ENCODE data around the gene NFE2L3. TPM values are rescaled to one million over a fixed set of nuclear protein-coding genes. Genes with fewer than 3 reads are reported as not detected.
A peak's percentile ranks its signal among the peaks of the same experiment; 100 is the strongest.

The NFE2L3 gene
- total and polyA plus RNA-seq, 9 of the 15 experiments (the other 6 are each of a cell fraction or from before 2014, with no cell fraction given) = 2.9 to 16.9 (median 12.4) TPM

DNA sequence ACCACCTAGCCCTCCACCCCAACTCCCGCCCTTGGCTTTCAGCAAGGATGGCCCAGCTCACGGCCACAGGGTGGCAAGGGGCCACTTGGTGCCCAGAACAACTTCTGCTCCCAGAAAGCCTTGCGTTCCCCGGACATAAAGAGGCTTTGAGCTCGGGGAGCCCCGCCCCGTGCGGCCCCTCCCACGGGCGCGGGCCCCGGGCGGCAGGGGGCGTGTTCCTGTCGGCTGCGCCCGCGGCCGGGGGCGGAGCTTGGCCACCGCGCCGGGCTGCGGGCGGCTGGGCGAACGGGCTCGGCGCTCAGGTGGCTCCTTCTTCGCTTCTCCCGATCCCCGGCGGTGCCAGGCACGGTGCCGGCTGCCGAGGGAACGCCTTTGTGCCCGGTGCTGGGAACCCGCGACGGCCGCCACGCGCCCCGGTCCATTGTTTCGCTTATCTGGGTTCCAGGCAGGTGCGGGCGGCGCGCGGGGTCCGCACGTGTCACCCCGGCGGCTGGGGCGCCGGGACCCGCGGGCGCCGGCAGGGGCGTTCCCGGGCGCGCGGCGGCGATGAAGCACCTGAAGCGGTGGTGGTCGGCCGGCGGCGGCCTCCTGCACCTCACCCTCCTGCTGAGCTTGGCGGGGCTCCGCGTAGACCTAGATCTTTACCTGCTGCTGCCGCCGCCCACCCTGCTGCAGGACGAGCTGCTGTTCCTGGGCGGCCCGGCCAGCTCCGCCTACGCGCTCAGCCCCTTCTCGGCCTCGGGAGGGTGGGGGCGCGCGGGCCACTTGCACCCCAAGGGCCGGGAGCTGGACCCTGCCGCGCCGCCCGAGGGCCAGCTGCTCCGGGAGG, at the start of gene NFE2L3 (continued):
- TF ChIP-seq OTX1 (CRISPR knock-in tag; IDR thresholded peaks at IDR 0.05) (no peak; the same call in 1 of the 2 replicates), TEAD4 (IDR thresholded peaks at IDR 0.05; ENCODE audit: low read length) (no peak), TEAD4 (CRISPR knock-in tag; IDR thresholded peaks at IDR 0.05; ENCODE audit: borderline replicate concordance) (no peak), KDM2B (CRISPR knock-in tag; IDR thresholded peaks at IDR 0.05) (no peak), ZNF277 (CRISPR knock-in tag; IDR thresholded peaks at IDR 0.05; ENCODE audit: borderline replicate concordance) (no peak), NUFIP1 (IDR thresholded peaks at IDR 0.05; ENCODE audit: partially characterized antibody) (no peak), BCOR (IDR thresholded peaks at IDR 0.05) (no peak), FOXP1 (CRISPR knock-in tag; IDR thresholded peaks at IDR 0.05) (no peak; the same call in 1 of the 2 replicates), TGIF2 (CRISPR knock-in tag; IDR thresholded peaks at IDR 0.05) (no peak), ELF2 (CRISPR knock-in tag; IDR thresholded peaks at IDR 0.05) (no peak), ZNF282 (CRISPR knock-in tag; IDR thresholded peaks at IDR 0.05) (no peak), ILF3 (IDR thresholded peaks at IDR 0.05; ENCODE audit: borderline replicate concordance) (no peak), ZNF3 (CRISPR knock-in tag; IDR thresholded peaks at IDR 0.05) (no peak), ARID2 (IDR thresholded peaks at IDR 0.05) (no peak), PRPF4 (IDR thresholded peaks at IDR 0.05; ENCODE audit: insufficient read depth, low read depth, low read length, poor library complexity, severe bottlenecking) (no peak), PHF21A (IDR thresholded peaks at IDR 0.05; ENCODE audit: borderline replicate concordance, low read depth) (no peak), POLR2G (IDR thresholded peaks at IDR 0.05; ENCODE audit: low read depth, low read length) (peak; percentile 89), NFIC (IDR thresholded peaks at IDR 0.05) (0 out of 2 replicates have a peak, but pooled peaks have one; percentile 6), TRIM24 (IDR thresholded peaks at IDR 0.05) (no peak), THRAP3 (IDR thresholded peaks at IDR 0.05; ENCODE audit: borderline replicate concordance) (no peak), BRF1 (IDR thresholded peaks at IDR 0.05; ENCODE audit: borderline replicate concordance, extremely low read depth, insufficient read length) (no peak)
- TF ChIP-seq, protein P1, sequence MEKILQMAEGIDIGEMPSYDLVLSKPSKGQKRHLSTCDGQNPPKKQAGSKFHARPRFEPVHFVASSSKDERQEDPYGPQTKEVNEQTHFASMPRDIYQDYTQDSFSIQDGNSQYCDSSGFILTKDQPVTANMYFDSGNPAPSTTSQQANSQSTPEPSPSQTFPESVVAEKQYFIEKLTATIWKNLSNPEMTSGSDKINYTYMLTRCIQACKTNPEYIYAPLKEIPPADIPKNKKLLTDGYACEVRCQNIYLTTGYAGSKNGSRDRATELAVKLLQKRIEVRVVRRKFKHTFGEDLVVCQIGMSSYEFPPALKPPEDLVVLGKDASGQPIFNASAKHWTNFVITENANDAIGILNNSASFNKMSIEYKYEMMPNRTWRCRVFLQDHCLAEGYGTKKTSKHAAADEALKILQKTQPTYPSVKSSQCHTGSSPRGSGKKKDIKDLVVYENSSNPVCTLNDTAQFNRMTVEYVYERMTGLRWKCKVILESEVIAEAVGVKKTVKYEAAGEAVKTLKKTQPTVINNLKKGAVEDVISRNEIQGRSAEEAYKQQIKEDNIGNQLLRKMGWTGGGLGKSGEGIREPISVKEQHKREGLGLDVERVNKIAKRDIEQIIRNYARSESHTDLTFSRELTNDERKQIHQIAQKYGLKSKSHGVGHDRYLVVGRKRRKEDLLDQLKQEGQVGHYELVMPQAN (IDR thresholded peaks at IDR 0.05; ENCODE audit: borderline replicate concordance) = no peak
- TF ChIP-seq, protein P2, sequence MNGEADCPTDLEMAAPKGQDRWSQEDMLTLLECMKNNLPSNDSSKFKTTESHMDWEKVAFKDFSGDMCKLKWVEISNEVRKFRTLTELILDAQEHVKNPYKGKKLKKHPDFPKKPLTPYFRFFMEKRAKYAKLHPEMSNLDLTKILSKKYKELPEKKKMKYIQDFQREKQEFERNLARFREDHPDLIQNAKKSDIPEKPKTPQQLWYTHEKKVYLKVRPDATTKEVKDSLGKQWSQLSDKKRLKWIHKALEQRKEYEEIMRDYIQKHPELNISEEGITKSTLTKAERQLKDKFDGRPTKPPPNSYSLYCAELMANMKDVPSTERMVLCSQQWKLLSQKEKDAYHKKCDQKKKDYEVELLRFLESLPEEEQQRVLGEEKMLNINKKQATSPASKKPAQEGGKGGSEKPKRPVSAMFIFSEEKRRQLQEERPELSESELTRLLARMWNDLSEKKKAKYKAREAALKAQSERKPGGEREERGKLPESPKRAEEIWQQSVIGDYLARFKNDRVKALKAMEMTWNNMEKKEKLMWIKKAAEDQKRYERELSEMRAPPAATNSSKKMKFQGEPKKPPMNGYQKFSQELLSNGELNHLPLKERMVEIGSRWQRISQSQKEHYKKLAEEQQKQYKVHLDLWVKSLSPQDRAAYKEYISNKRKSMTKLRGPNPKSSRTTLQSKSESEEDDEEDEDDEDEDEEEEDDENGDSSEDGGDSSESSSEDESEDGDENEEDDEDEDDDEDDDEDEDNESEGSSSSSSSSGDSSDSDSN (IDR thresholded peaks at IDR 0.05; ENCODE audit: borderline replicate concordance in 1 of 2, low read depth in 2 of 2, low read length in 2 of 2) = 0 out of 4 replicates have a peak, but pooled peaks of 1 of the 2 experiments have one; percentile 40
